SK-N-SH (cell line): ENCODE data around the gene ALDH3A2. TPM values are rescaled to one million over a fixed set of nuclear protein-coding genes. Genes with fewer than 3 reads are reported as not detected.

Experiments
- CTCF ChIA-PET: fragments of 300-600, 350-600 bp; formaldehyde crosslinking; extraction: SDS; loops from one replicate; lab custom pipeline; 2021; lab: Yijun Ruan, JAX
- POLR2A ChIA-PET: fragments of 350-600 bp; sonication (Branson Sonifier 250); formaldehyde crosslinking; extraction: SDS; loops from one replicate; lab custom pipeline; 2020; ENCODE audit warnings: antibody characterized with exemption, inconsistent platforms; lab: Yijun Ruan, JAX
- DNase-seq: peaks from one replicate; pipeline ENCODE4 v3.0.0; 2012
- H2AFZ ChIP-seq: fragments of 200-600 bp; sonication (generic); 2 replicates; pipeline ENCODE4 v1.8.1; 2016; ENCODE audit warnings: antibody characterized with exemption, mild to moderate bottlenecking, low read depth
- H3F3A ChIP-seq: fragments of 200-600 bp; sonication (generic); replicated peaks from 2 replicates; pipeline ENCODE3; 2016; ENCODE audit warnings: antibody characterized with exemption, mild to moderate bottlenecking; ENCODE audit not compliant: insufficient read depth
- H3K27ac ChIP-seq, 2 experiments: fragments of 200-500 bp in 1 of 2; fragments of 200-600 bp in 1 of 2; sonication (Bioruptor generic) in 1 of 2; sonication (generic), shearing (Covaris generic) in 1 of 2; 2 replicates each; pipeline versions ENCODE4 v1.5.1 to v1.6.1; 2014 to 2016; ENCODE audit warnings: low read depth in 2 of 2, inconsistent platforms in 1 of 2, low read length in 1 of 2, mild to moderate bottlenecking in 1 of 2, mixed read lengths in 1 of 2
- H3K27me3 ChIP-seq: fragments of 200-600 bp; sonication (generic), shearing (Covaris generic); 2 replicates; pipeline ENCODE4 v1.6.1; 2016; ENCODE audit warnings: mixed run types; ENCODE audit not compliant: insufficient read depth
- H3K36me3 ChIP-seq, 2 experiments: fragments of 200-500 bp in 1 of 2; fragments of 200-600 bp in 1 of 2; sonication (Bioruptor generic) in 1 of 2; sonication (generic) in 1 of 2; replicated peaks in 1 of 2; 2 replicates each; pipeline versions ENCODE3 to v1.5.1; 2014 to 2016; ENCODE audit warnings: low read length in 1 of 2, mild to moderate bottlenecking in 1 of 2; ENCODE audit not compliant: insufficient read depth in 2 of 2, control insufficient read depth in 1 of 2
- H3K4me1 ChIP-seq, 2 experiments: fragments of 200-500 bp in 1 of 2; fragments of 200-600 bp in 1 of 2; sonication (Bioruptor generic) in 1 of 2; sonication (generic), shearing (Covaris generic) in 1 of 2; 2 replicates each; pipeline versions ENCODE4 v1.5.1 to v1.6.1; 2014 to 2016; ENCODE audit warnings: low read depth in 1 of 2, low read length in 1 of 2, mixed run types in 1 of 2; ENCODE audit not compliant: insufficient read depth in 2 of 2, control insufficient read depth in 1 of 2
- H3K4me2 ChIP-seq: fragments of 200-600 bp; sonication (generic), shearing (Covaris generic); 2 replicates; pipeline ENCODE4 v1.6.1; 2017; ENCODE audit warnings: mixed run types
- H3K4me3 ChIP-seq, 2 experiments: fragments of 200-500 bp in 1 of 2; fragments of 200-600 bp in 1 of 2; sonication (Bioruptor generic) in 1 of 2; sonication (generic), shearing (Covaris generic) in 1 of 2; 2 replicates each; pipeline versions ENCODE4 v1.5.1 to v1.8.1; 2014 to 2016; ENCODE audit warnings: low read depth in 2 of 2, inconsistent platforms in 1 of 2, low read length in 1 of 2, mild to moderate bottlenecking in 1 of 2, mixed read lengths in 1 of 2, moderate library complexity in 1 of 2
- H3K79me2 ChIP-seq: fragments of 200-600 bp; sonication (generic); 2 replicates; pipeline ENCODE4 v1.8.1; 2017; ENCODE audit warnings: mild to moderate bottlenecking; ENCODE audit not compliant: insufficient read depth
- H3K9ac ChIP-seq: fragments of 200-600 bp; sonication (generic); 2 replicates; pipeline ENCODE4 v1.6.1; 2017; ENCODE audit warnings: mixed run types
- H3K9me2 ChIP-seq: fragments of 200-600 bp; sonication (generic); 2 replicates; pipeline ENCODE4 v1.6.1; 2017; ENCODE audit warnings: mixed run types
- H3K9me3 ChIP-seq: fragments of 200-600 bp; sonication (generic); 2 replicates; pipeline ENCODE4 v1.6.1; 2017; ENCODE audit warnings: mixed run types, mild to moderate bottlenecking, moderate library complexity
- H4K20me1 ChIP-seq: fragments of 200-600 bp; sonication (generic); 2 replicates; pipeline ENCODE4 v1.6.1; 2017; ENCODE audit warnings: mild to moderate bottlenecking, mixed run types; ENCODE audit not compliant: insufficient read depth
- CHD2 ChIP-seq: fragments of 150-350 bp; IDR thresholded peaks from 2 replicates; pipeline ENCODE4 v1.6.1; 2018; ENCODE audit warnings: low read length; ENCODE audit not compliant: partially characterized antibody
- ELF1 ChIP-seq: IDR thresholded peaks from 2 replicates; pipeline ENCODE4 v1.4.0; 2012
- EZH2phosphoT487 ChIP-seq: fragments of 200-600 bp; sonication (generic); IDR thresholded peaks from 2 replicates; pipeline ENCODE4 v1.6.1; 2017; ENCODE audit warnings: low read depth, mixed run types, mild to moderate bottlenecking, antibody characterized with exemption, moderate library complexity, borderline replicate concordance
- FOSL2 ChIP-seq: IDR thresholded peaks from 2 replicates; pipeline ENCODE4 v1.4.0; 2012; ENCODE audit warnings: low read depth, mild to moderate bottlenecking, moderate library complexity, borderline replicate concordance
- FOXJ3 ChIP-seq: sonication (generic); formaldehyde crosslinking; IDR thresholded peaks from 2 replicates; pipeline ENCODE4 v1.5.1; 2020; ENCODE audit warnings: mild to moderate bottlenecking, missing genetic modification reagents
- GABPA ChIP-seq: IDR thresholded peaks from 2 replicates; pipeline ENCODE4 v1.4.0; 2012; ENCODE audit warnings: low read depth, mild to moderate bottlenecking
- GATA2 ChIP-seq: sonication (generic); formaldehyde crosslinking; IDR thresholded peaks from 2 replicates; pipeline ENCODE4 v1.5.0; 2020; ENCODE audit warnings: mild to moderate bottlenecking, missing genetic modification reagents
- IRF3 ChIP-seq: fragments of 150-350 bp; IDR thresholded peaks from 2 replicates; pipeline ENCODE4 v1.6.1; 2016; ENCODE audit warnings: mild to moderate bottlenecking, low read depth, low read length
- JUND ChIP-seq: IDR thresholded peaks from 2 replicates; pipeline ENCODE4 v1.4.0; 2012
- MEF2A ChIP-seq: IDR thresholded peaks from 2 replicates; pipeline ENCODE4 v1.4.0; 2012; ENCODE audit warnings: low read depth, borderline replicate concordance
- MXI1 ChIP-seq: IDR thresholded peaks from 2 replicates; pipeline ENCODE4 v1.6.1; 2012; ENCODE audit warnings: mild to moderate bottlenecking, low read depth, low read length, improper control_type of control experiment
- REST ChIP-seq: IDR thresholded peaks from 2 replicates; pipeline ENCODE4 v1.6.1; 2012; ENCODE audit warnings: mild to moderate bottlenecking, low read depth, low read length, moderate library complexity
- RXRA ChIP-seq: IDR thresholded peaks from 2 replicates; pipeline ENCODE4 v1.4.0; 2012; ENCODE audit warnings: low read depth, mild to moderate bottlenecking, borderline replicate concordance
- SMC3 ChIP-seq: IDR thresholded peaks from 2 replicates; pipeline ENCODE4 v1.6.1; 2012; ENCODE audit warnings: low read depth, low read length, improper control_type of control experiment
- TAF1 ChIP-seq: IDR thresholded peaks from 2 replicates; pipeline ENCODE4 v1.6.1; 2012; ENCODE audit warnings: low read depth, mild to moderate bottlenecking, low read length, moderate library complexity, borderline replicate concordance
- YY1 ChIP-seq: IDR thresholded peaks from 2 replicates; pipeline ENCODE4 v1.4.0; 2012; ENCODE audit warnings: low read depth, mild to moderate bottlenecking
- WGBS: methylation state at CpG from one replicate; pipeline ENCODE4 v1.1.6; 2017; ENCODE audit warnings: low lambda C conversion rate; 5-methylcytosine and 5-hydroxymethylcytosine counted together
- polyA plus RNA-seq, 3 experiments: library from polyadenylated mRNA; depleted of rRNA; stranded (reverse); fragments of >200 nt; gene quantifications; 2 replicates each; pipeline ENCODE4 v1.2.3, GENCODE V29; 2012
- TF ChIP-seq, protein P1 (sequence below): IDR thresholded peaks from 2 replicates; pipeline ENCODE4 v1.4.0; 2012; ENCODE audit warnings: low read depth, borderline replicate concordance
- TF ChIP-seq, protein P2 (sequence below): IDR thresholded peaks from 2 replicates; pipeline ENCODE4 v1.4.0; 2012; ENCODE audit warnings: low read depth
- TF ChIP-seq, protein P3 (sequence below): IDR thresholded peaks from 2 replicates; pipeline ENCODE4 v1.4.0; 2012; ENCODE audit warnings: low read depth, borderline replicate concordance

Gene ALDH3A2
- polyA plus RNA-seq, 1 of the 3 experiments (the other 2 are of a cell fraction), result 16.6 TPM

DNA sequence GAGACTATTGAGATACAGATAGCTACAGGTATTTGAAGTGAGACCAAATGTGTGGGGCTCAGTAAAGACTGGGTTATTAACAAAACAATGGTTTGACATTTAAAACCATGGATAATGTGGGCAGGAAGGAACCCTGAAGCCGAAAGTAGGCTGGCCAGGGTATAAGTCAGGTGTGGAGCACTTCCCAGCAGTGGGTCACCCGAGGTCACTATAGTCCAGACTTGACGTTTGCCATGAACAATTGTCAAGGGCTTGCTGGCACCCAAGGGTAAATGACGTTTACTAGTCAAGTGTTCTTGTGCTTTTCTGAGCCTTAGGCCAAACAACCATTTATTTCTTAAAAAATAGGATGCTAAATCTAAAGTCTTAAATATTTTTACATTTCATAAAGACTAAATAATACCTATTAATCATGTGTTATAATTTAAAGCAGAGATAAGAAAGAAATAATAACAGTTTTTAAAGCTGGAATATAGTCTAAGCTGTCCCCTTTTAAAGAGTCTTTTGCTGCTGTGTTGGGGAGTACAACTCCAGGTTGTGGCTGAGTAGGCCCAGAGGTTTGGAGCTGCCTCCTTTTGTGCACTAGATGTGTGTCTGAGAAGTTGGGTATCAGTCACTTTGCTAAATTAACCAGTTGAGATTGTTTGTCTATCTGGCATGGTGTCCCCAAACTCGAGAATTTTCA is 15.7 kb downstream of the ALDH3A2 start (continued):
- TF ChIP-seq, protein P1, sequence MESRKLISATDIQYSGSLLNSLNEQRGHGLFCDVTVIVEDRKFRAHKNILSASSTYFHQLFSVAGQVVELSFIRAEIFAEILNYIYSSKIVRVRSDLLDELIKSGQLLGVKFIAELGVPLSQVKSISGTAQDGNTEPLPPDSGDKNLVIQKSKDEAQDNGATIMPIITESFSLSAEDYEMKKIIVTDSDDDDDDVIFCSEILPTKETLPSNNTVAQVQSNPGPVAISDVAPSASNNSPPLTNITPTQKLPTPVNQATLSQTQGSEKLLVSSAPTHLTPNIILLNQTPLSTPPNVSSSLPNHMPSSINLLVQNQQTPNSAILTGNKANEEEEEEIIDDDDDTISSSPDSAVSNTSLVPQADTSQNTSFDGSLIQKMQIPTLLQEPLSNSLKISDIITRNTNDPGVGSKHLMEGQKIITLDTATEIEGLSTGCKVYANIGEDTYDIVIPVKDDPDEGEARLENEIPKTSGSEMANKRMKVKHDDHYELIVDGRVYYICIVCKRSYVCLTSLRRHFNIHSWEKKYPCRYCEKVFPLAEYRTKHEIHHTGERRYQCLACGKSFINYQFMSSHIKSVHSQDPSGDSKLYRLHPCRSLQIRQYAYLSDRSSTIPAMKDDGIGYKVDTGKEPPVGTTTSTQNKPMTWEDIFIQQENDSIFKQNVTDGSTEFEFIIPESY, result no peak
- no peak for TF ChIP-seq YY1

DNA sequence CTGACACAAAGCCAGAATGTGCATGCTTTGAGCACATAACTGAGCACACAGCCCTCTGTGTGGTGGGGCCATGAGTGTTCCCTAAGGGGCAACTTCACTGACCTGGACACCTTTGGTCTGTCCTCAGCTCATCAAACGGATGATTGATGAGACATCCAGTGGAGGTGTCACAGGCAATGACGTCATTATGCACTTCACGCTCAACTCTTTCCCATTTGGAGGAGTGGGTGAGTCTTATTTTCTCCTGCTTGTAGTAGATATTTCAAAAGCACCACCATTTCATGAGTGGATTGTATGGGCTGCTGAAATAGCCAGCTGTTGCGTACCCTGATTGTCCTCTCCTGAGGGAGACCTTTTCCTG is 16.2 kb downstream of the ALDH3A2 start:
- no peaks in the 10 kb centered on the region for H3K79me2 ChIP-seq
- peaks cover 5% of the 10 kb centered on the region for H3F3A ChIP-seq
- no peaks in the 10 kb centered on the region for H3K4me1 ChIP-seq
- H3K9me3 ChIP-seq, result no peaks in the 10 kb centered on the region
- 91% methylated on average over 4 of the region's 4 CpGs for WGBS
- no peak for DNase-seq
- no peak overlapping the region for H3K27ac ChIP-seq
- no peak overlapping the region for H3K4me2 ChIP-seq
- no peaks in the 10 kb centered on the region for H3K27me3 ChIP-seq
- no peak overlapping the region for H3K4me3 ChIP-seq
- H2AFZ ChIP-seq, result no peak overlapping the region
- H3K36me3 ChIP-seq, result peaks cover 3 to 25% of the 10 kb centered on the region in 2 experiments
- H3K9me2 ChIP-seq, result no peaks in the 10 kb centered on the region
- CTCF ChIA-PET, result interaction anchor here (0.6 to 2.0 kb wide), 3 partner anchors 10 to 285 kb away, joined by 3 to 9 read pairs (median 3); no protein-coding TSS in a partner anchor
- no peak overlapping the region for H3K9ac ChIP-seq
- POLR2A ChIA-PET, result interaction anchor here (0.9 kb wide), 1 partner anchor 11 kb away, joined by 3 read pairs; no protein-coding TSS in a partner anchor
- no peaks in the 10 kb centered on the region for H4K20me1 ChIP-seq
- no peak for TF ChIP-seq FOSL2
- TF ChIP-seq SMC3, result no peak
- TF ChIP-seq RXRA, result no peak
- no peak for TF ChIP-seq IRF3
- TF ChIP-seq, protein P1, result no peak
- TF ChIP-seq EZH2phosphoT487, result no peak
- no peak for TF ChIP-seq TAF1
- TF ChIP-seq REST, result no peak
- TF ChIP-seq GABPA, result no peak
- TF ChIP-seq, protein P2, sequence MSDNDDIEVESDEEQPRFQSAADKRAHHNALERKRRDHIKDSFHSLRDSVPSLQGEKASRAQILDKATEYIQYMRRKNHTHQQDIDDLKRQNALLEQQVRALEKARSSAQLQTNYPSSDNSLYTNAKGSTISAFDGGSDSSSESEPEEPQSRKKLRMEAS, result no peak
- no peak for TF ChIP-seq GATA2 (CRISPR knock-in tag)
- no peak for TF ChIP-seq MEF2A
- TF ChIP-seq ELF1, result no peak
- TF ChIP-seq, protein P3, sequence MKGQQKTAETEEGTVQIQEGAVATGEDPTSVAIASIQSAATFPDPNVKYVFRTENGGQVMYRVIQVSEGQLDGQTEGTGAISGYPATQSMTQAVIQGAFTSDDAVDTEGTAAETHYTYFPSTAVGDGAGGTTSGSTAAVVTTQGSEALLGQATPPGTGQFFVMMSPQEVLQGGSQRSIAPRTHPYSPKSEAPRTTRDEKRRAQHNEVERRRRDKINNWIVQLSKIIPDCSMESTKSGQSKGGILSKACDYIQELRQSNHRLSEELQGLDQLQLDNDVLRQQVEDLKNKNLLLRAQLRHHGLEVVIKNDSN, result no peak
- TF ChIP-seq FOXJ3 (CRISPR knock-in tag), result no peak
- TF ChIP-seq MXI1, result no peak
- no peak for TF ChIP-seq CHD2
- TF ChIP-seq JUND, result no peak
- TF ChIP-seq, all 33 proteins: peak for 0
